H1 (cell line): Measurements from ENCODE around the gene KCNJ9. TPM values are rescaled to one million over a fixed set of nuclear protein-coding genes. Genes with fewer than 3 reads are reported as not detected.

Experiments
- CBX8 ChIP-seq: fragments of 300-800, 300-1000 bp; sonication (generic); IDR thresholded peaks from 2 replicates; pipeline ENCODE4 v1.7.1; 2016; ENCODE audit warnings: low read depth, low read length, borderline replicate concordance
- CTCF ChIP-seq, 3 experiments: IDR thresholded peaks; 1 replicate in 2 of 3; 2 replicates in 1 of 3; pipeline versions ENCODE4 v1.5.1 to v1.6.1; 2011; ENCODE audit warnings: low read length in 3 of 3, mild to moderate bottlenecking in 3 of 3, inconsistent platforms in 2 of 3, low read depth in 1 of 3, moderate library complexity in 1 of 3; ENCODE audit not compliant: insufficient read depth in 1 of 3; ENCODE audit errors: control extremely low read depth in 1 of 3
- GTF2F1 ChIP-seq: IDR thresholded peaks from 2 replicates; pipeline ENCODE4 v1.6.1; 2012; ENCODE audit warnings: low read depth, low read length, improper control_type of control experiment, borderline replicate concordance
- HDAC6 ChIP-seq: IDR thresholded peaks from one replicate; pipeline ENCODE4 v1.7.1; 2012; ENCODE audit warnings: low read depth, mild to moderate bottlenecking, inconsistent platforms, low read length, moderate library complexity
- polyA plus RNA-seq, 7 experiments: library from polyadenylated mRNA; depleted of rRNA in 3 of 7; stranded (reverse) in 5 of 7; unstranded in 2 of 7; fragments of >200 nt in 5 of 7; fragments of 200-250 nt in 2 of 7; gene quantifications; 1 replicate in 5 of 7; 2 replicates in 1 of 7; 4 replicates in 1 of 7; pipeline versions ENCODE4 v1.2.1 to v1.2.3, GENCODE V29; 2011 to 2013; ENCODE audit warnings: missing spikeins in 2 of 7, mixed read lengths in 2 of 7
- total RNA-seq: library from RNA; stranded (reverse); fragmentation: NEBNext Ultra II Directional; extraction: Animal tissue kit (Norgen Biotek cat#: 25700); gene quantifications from 2 replicates; pipeline ENCODE4 v1.2.1, GENCODE V29; 2021
- TF ChIP-seq, protein P1 (sequence below): IDR thresholded peaks from 2 replicates; pipeline ENCODE4 v1.6.1; 2012; ENCODE audit warnings: inconsistent platforms

The KCNJ9 gene
- total and polyA plus RNA-seq, 2 of the 8 experiments (the other 6 are each of a cell fraction or from before 2014, with no cell fraction given) = 0.02 to 0.13 TPM

GRCh38 chr1:160082487-160082886 lies 1.1 kb downstream of the KCNJ9 start (continued):
- no peak for TF ChIP-seq CTCF (IDR thresholded peaks at IDR 0.05; ENCODE audit: control extremely low read depth in 1 of 3, insufficient read depth in 1 of 3, low read depth in 1 of 3, low read length in 3 of 3)
- TF ChIP-seq HDAC6 = no peak
- TF ChIP-seq, protein P1, sequence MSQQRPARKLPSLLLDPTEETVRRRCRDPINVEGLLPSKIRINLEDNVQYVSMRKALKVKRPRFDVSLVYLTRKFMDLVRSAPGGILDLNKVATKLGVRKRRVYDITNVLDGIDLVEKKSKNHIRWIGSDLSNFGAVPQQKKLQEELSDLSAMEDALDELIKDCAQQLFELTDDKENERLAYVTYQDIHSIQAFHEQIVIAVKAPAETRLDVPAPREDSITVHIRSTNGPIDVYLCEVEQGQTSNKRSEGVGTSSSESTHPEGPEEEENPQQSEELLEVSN = no peak
- TF ChIP-seq GTF2F1 = no peak
- TF ChIP-seq CBX8 = no peak
- TF ChIP-seq, all 59 proteins: peak for 0
